Peyer's patch (tissue), 4 donors: ENCODE data around the gene RING1.

Experiments used
- POLR2A ChIP-seq, 2 donors: fragments of 450-650 bp; IDR thresholded peaks; one replicate each; pipeline ENCODE4 v1.5.1; 2017; ENCODE audit warnings: antibody characterized with exemption in 2 of 2, mild to moderate bottlenecking in 2 of 2, moderate library complexity in 2 of 2
- TF ChIP-seq, protein P1 (sequence below), 6 experiments: fragments of 450-650 bp in 4 of 6; fragments of 200-600 bp in 2 of 6; sonication (generic) in 1 of 6; IDR thresholded peaks; one replicate each; pipeline ENCODE4 v1.5.1; 2017 to 2019; ENCODE audit warnings: antibody characterized with exemption in 6 of 6, mild to moderate bottlenecking in 3 of 6, moderate library complexity in 1 of 6

DNA sequence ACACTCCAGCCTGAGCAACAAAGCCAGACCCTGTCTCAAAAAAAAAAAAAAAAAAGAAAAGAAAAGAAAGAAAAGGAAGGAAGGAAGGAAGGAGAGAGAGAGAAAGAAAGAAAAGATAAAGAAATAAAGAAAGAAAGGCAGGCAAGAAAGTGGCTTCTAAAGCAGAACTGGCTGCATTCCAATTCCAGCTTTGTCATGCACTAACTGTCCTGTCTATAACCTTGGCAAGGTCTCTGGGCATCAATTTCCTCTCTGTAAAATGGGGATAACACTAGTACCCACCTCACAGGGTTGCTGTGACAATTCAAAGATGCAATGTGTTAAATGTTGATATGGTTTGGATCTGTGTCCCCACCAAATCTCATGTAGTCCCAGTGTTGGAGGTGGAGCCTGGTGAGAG is 28.0 kb downstream of the RING1 start:
- TF ChIP-seq, protein P1, sequence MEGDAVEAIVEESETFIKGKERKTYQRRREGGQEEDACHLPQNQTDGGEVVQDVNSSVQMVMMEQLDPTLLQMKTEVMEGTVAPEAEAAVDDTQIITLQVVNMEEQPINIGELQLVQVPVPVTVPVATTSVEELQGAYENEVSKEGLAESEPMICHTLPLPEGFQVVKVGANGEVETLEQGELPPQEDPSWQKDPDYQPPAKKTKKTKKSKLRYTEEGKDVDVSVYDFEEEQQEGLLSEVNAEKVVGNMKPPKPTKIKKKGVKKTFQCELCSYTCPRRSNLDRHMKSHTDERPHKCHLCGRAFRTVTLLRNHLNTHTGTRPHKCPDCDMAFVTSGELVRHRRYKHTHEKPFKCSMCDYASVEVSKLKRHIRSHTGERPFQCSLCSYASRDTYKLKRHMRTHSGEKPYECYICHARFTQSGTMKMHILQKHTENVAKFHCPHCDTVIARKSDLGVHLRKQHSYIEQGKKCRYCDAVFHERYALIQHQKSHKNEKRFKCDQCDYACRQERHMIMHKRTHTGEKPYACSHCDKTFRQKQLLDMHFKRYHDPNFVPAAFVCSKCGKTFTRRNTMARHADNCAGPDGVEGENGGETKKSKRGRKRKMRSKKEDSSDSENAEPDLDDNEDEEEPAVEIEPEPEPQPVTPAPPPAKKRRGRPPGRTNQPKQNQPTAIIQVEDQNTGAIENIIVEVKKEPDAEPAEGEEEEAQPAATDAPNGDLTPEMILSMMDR (IDR thresholded peaks at IDR 0.05), result no peak
- TF ChIP-seq POLR2A (IDR thresholded peaks at IDR 0.05), result no peak
